Endothelial cell of umbilical vein (primary cell): ENCODE measurements around the gene ATP6V0D1. TPM values are rescaled to one million over a fixed set of nuclear protein-coding genes. Genes with fewer than 3 reads are reported as not detected.

ENCODE experiments used
- BruUV-seq: library from RNA; stranded (reverse); fragments of 400-500 nt; replicated peaks from 2 replicates; lab custom pipeline; 2021; lab: Mats Ljungman, UMichigan
- CTCF ChIA-PET: fragments of 300-600, 350-600 bp; sonication (Branson Sonifier 250); formaldehyde crosslinking; loops from one replicate; lab custom pipeline; 2021; ENCODE audit warnings: antibody characterized with exemption, inconsistent platforms; lab: Charles Lee
- POLR2A ChIA-PET: fragments of 300-600, 350-600 bp; sonication (Branson Sonifier 250); formaldehyde crosslinking; loops from one replicate; lab custom pipeline; 2021; ENCODE audit warnings: antibody characterized with exemption, inconsistent platforms; lab: Charles Lee
- DNase-seq: peaks from one replicate; pipeline ENCODE4 v3.0.0-alpha.2; 2011; ENCODE audit warnings: low read depth, low spot score
- FAIRE-seq: peaks from 2 replicates; lab custom pipeline; 2011; peaks lifted over from hg19 to GRCh38; lab: Jason Lieb, UNC
- H2AFZ ChIP-seq: 2 replicates; pipeline ENCODE4 v1.6.0; 2012; ENCODE audit warnings: low read depth, low read length, control low read depth, inconsistent platforms
- H3K27ac ChIP-seq: 2 replicates; pipeline ENCODE4 v1.5.1; 2011; ENCODE audit warnings: low read depth, mild to moderate bottlenecking, control low read depth, low read length, moderate library complexity; ENCODE audit not compliant: insufficient read depth
- H3K27me3 ChIP-seq, 2 experiments: 2 replicates each; pipeline versions ENCODE4 v1.6.0 to v1.6.1; 2011; ENCODE audit warnings: low read length in 2 of 2, mixed read lengths in 1 of 2; ENCODE audit not compliant: control insufficient read depth in 2 of 2, insufficient read depth in 2 of 2
- H3K36me3 ChIP-seq, 2 experiments: 2 replicates in 1 of 2; 3 replicates in 1 of 2; pipeline ENCODE4 v1.5.1; 2011; ENCODE audit warnings: low read length in 2 of 2, mild to moderate bottlenecking in 1 of 2, moderate library complexity in 1 of 2; ENCODE audit not compliant: control insufficient read depth in 2 of 2, insufficient read depth in 2 of 2; ENCODE audit errors: extremely low read depth in 1 of 2
- H3K4me1 ChIP-seq: 3 replicates; pipeline ENCODE4 v1.5.1; 2011; ENCODE audit warnings: mild to moderate bottlenecking, low read length; ENCODE audit not compliant: control insufficient read depth, insufficient read depth; ENCODE audit errors: extremely low read depth
- H3K4me2 ChIP-seq: 2 replicates; pipeline ENCODE4 v1.6.1; 2011; ENCODE audit warnings: low read length, control low read depth, mixed read lengths; ENCODE audit not compliant: insufficient read depth
- H3K4me3 ChIP-seq, 3 experiments: fragments of 200-600 bp in 1 of 3; sonication (generic), shearing (Covaris generic) in 1 of 3; replicated peaks in 1 of 3; 2 replicates each; pipeline ENCODE4 v1.5.1; 2011 to 2016; ENCODE audit warnings: control low read depth in 3 of 3, low read length in 3 of 3, mild to moderate bottlenecking in 2 of 3, inconsistent platforms in 1 of 3, low read depth in 1 of 3, moderate library complexity in 1 of 3; ENCODE audit not compliant: insufficient read depth in 1 of 3
- H3K79me2 ChIP-seq: 2 replicates; pipeline ENCODE4 v1.6.0; 2012; ENCODE audit warnings: low read length, inconsistent platforms; ENCODE audit not compliant: control insufficient read depth, insufficient read depth
- H3K9ac ChIP-seq: replicated peaks from 2 replicates; pipeline ENCODE3; 2011; ENCODE audit warnings: low read length, control low read depth; ENCODE audit not compliant: insufficient read depth; ENCODE audit errors: extremely low read depth
- H3K9me1 ChIP-seq: replicated peaks from 3 replicates; pipeline ENCODE4 v1.6.0; 2011; ENCODE audit warnings: mild to moderate bottlenecking, low read length; ENCODE audit not compliant: control insufficient read depth, insufficient read depth; ENCODE audit errors: extremely low read depth
- H3K9me3 ChIP-seq: replicated peaks from 2 replicates; pipeline ENCODE4 v1.5.1; 2012; ENCODE audit warnings: low read length, inconsistent platforms; ENCODE audit not compliant: control insufficient read depth, insufficient read depth
- H4K20me1 ChIP-seq: replicated peaks from 2 replicates; pipeline ENCODE3; 2011; ENCODE audit warnings: mild to moderate bottlenecking, low read length; ENCODE audit not compliant: control insufficient read depth, insufficient read depth; ENCODE audit errors: extremely low read depth
- EZH2 ChIP-seq: IDR thresholded peaks from 2 replicates; pipeline ENCODE4 v1.6.1; 2012; ENCODE audit warnings: borderline replicate concordance, low read depth, mild to moderate bottlenecking, moderate library complexity, low read length, inconsistent platforms; ENCODE audit not compliant: severe bottlenecking
- FOS ChIP-seq: IDR thresholded peaks from 2 replicates; pipeline ENCODE4 v1.6.1; 2011; ENCODE audit warnings: mild to moderate bottlenecking, low read length, moderate library complexity, borderline replicate concordance; ENCODE audit not compliant: insufficient read depth
- JUN ChIP-seq: IDR thresholded peaks from 2 replicates; pipeline ENCODE4 v1.6.1; 2011; ENCODE audit warnings: borderline replicate concordance, low read depth; ENCODE audit not compliant: insufficient read length, insufficient read depth
- MYC ChIP-seq: IDR thresholded peaks from one replicate; pipeline ENCODE4 v1.6.1; 2011; ENCODE audit warnings: mild to moderate bottlenecking, low read depth, low read length
- dilution Hi-C: fragments of 300-500 bp; cut with MboI; formaldehyde crosslinking; loops from one replicate; pipeline ENCODE4 v1.15.0; 2019; ENCODE audit warnings: low sequenced_read_pairs; ENCODE audit not compliant: extremely low pct_ligation_motif_present
- intact Hi-C: fragments of 100-400 bp; cut with micrococcal nuclease; formaldehyde crosslinking; loops from one replicate; pipeline ENCODE4 v1.10.0; 2022
- polyA plus RNA-seq, 4 experiments: library from polyadenylated mRNA; depleted of rRNA in 3 of 4; stranded (reverse) in 3 of 4; unstranded in 1 of 4; fragments of >200 nt; gene quantifications; 2 replicates each; pipeline versions ENCODE4 v1.2.1 to v1.2.3, GENCODE V29; 2011 to 2012; ENCODE audit warnings: missing spikeins in 1 of 4
- total RNA-seq: library from RNA; stranded (reverse); gene quantifications from 2 replicates; pipeline ENCODE4 v1.2.3, GENCODE V29; 2021
- TF ChIP-seq, protein P1 (sequence below): IDR thresholded peaks from 2 replicates; pipeline ENCODE4 v1.6.1; 2011; ENCODE audit not compliant: insufficient read depth, insufficient read length

The ATP6V0D1 gene
- total and polyA plus RNA-seq, 2 donors (not counting 3 experiments of a cell fraction or from before 2014, with no cell fraction given), result 82.8 to 232 TPM

GRCh38 chr16:67463059-67463458 is 17.9 kb downstream of the ATP6V0D1 start:
- peaks cover 17% of the 10 kb centered on the region for H3K4me1 ChIP-seq

DNA sequence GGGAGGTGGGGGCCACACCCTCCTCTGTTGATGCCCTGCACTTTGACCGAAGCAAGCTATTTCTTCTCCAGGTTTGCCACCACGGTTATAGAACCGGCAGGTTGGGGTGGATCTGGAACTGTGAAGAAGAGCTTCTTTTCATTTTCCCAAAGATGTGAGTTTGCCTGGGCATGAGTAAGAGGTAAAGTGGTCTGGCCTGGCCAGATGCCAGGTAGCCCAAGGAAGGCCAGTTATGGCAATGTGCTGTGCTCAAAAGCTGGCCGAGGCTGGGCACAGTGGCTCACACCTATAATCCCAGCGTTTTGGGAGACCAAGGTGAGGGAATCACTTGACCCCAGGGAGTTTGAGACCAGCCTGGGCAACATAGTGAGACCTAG is 18.7 kb downstream of the ATP6V0D1 start:
- CTCF ChIA-PET, result interaction anchor here (0.6 to 12.4 kb wide), 6 partner anchors 16 to 202 kb away, joined by 3 to 201 read pairs (median 4); partner anchors contain the start of genes ATP6V0D1 and HSD11B2
- H3K4me2 ChIP-seq, result no peak overlapping the region
- POLR2A ChIA-PET, result no interaction called here
- TF ChIP-seq FOS (no peak), MYC (no peak), EZH2 (no peak)
- H3K27me3 ChIP-seq, result no peaks in the 10 kb centered on the region
- peaks cover 10% of the 10 kb centered on the region for H3K79me2 ChIP-seq
- intact Hi-C loops, result no loop called here
- dilution Hi-C loops, result no loop called here
- no peak overlapping the region for H3K27ac ChIP-seq
- H3K4me1 ChIP-seq, result peaks cover 17% of the 10 kb centered on the region
- no peak for FAIRE-seq
- no TSS peak for BruUV-seq
- no peaks in the 10 kb centered on the region for H3K9me3 ChIP-seq
- no peaks in the 10 kb centered on the region for H3K9me1 ChIP-seq
- no peak overlapping the region for H3K9ac ChIP-seq
- no peak for DNase-seq
- peaks cover 0 to 5% of the 10 kb centered on the region in 2 experiments for H3K36me3 ChIP-seq
- no peak overlapping the region for H2AFZ ChIP-seq
- no peaks in the 10 kb centered on the region for H4K20me1 ChIP-seq
- no peak overlapping the region for H3K4me3 ChIP-seq

More at GRCh38 chr16:67463059-67463458, 17.9 kb downstream of the ATP6V0D1 start:
- H3K36me3 ChIP-seq, result peaks cover 0 to 5% of the 10 kb centered on the region in 2 experiments
- H3K4me3 ChIP-seq, result no peak overlapping the region
- FAIRE-seq, result no peak
- TF ChIP-seq, protein P1, sequence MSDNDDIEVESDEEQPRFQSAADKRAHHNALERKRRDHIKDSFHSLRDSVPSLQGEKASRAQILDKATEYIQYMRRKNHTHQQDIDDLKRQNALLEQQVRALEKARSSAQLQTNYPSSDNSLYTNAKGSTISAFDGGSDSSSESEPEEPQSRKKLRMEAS, result no peak
- no peak for TF ChIP-seq JUN
- dilution Hi-C loops, result no loop called here
- H3K9me1 ChIP-seq, result no peaks in the 10 kb centered on the region
- H4K20me1 ChIP-seq, result no peaks in the 10 kb centered on the region
- no TSS peak for BruUV-seq
- H3K79me2 ChIP-seq, result peaks cover 10% of the 10 kb centered on the region
- no peak overlapping the region for H3K4me2 ChIP-seq
- DNase-seq, result no peak
- no peak overlapping the region for H3K9ac ChIP-seq
- POLR2A ChIA-PET, result no interaction called here
- H3K27me3 ChIP-seq, result no peaks in the 10 kb centered on the region
- intact Hi-C loops, result no loop called here
- no peak overlapping the region for H3K27ac ChIP-seq
- CTCF ChIA-PET, result interaction anchor here (1.0 to 12.4 kb wide), 5 partner anchors 17 to 38 kb away, joined by 3 to 201 read pairs (median 5); partner anchors contain the start of genes ATP6V0D1 and HSD11B2
- no peaks in the 10 kb centered on the region for H3K9me3 ChIP-seq
- H2AFZ ChIP-seq, result no peak overlapping the region
